Neural cell (in vitro differentiated cells): ENCODE results near the gene RTF1.

ENCODE experiments used
- EZH2 ChIP-seq: fragments of 200-600, 300-800 bp; shearing (Covaris generic), sonication (generic); IDR thresholded peaks from 2 replicates; pipeline ENCODE4 v1.6.1; 2014; ENCODE audit warnings: antibody characterized with exemption, low read length, borderline replicate concordance, mild to moderate bottlenecking; ENCODE audit not compliant: insufficient read depth, poor library complexity, severe bottlenecking
- TF ChIP-seq, protein P1 (sequence below): fragments of 450-650 bp; IDR thresholded peaks from 2 replicates; pipeline ENCODE4 v1.5.1; 2014; ENCODE audit warnings: antibody characterized with exemption, mild to moderate bottlenecking, moderate library complexity; ENCODE audit not compliant: poor library complexity, severe bottlenecking

DNA sequence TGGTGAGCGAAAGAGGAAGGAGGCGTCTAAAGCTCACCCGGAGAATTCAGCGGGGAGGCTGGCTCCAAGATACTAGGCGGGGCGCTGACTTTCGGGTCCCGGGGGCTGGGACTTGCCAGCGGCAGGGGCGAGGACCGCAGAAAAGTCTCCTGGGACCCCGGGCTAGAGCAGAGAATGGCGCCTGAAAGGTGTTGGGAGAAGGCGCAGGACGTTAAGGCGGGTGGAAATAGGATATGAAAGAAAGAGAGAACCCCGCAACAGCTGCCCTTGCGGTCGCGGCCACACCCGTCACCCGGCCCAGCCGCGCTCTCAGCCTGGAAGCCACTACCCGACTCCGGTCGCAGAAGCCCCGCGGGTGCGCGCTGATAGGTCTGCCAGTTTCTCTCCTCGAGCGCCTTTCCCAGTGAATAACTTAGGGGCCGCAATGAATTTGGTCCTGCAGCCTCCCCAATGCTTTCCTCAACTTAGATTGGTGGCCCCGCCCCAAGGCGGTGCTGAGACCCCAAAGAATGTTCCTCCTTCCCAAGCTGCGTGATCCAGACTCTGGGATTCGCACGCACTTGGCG lies 96.1 kb downstream of the RTF1 start:
- TF ChIP-seq EZH2 = peak; percentile 17
- TF ChIP-seq, protein P1, sequence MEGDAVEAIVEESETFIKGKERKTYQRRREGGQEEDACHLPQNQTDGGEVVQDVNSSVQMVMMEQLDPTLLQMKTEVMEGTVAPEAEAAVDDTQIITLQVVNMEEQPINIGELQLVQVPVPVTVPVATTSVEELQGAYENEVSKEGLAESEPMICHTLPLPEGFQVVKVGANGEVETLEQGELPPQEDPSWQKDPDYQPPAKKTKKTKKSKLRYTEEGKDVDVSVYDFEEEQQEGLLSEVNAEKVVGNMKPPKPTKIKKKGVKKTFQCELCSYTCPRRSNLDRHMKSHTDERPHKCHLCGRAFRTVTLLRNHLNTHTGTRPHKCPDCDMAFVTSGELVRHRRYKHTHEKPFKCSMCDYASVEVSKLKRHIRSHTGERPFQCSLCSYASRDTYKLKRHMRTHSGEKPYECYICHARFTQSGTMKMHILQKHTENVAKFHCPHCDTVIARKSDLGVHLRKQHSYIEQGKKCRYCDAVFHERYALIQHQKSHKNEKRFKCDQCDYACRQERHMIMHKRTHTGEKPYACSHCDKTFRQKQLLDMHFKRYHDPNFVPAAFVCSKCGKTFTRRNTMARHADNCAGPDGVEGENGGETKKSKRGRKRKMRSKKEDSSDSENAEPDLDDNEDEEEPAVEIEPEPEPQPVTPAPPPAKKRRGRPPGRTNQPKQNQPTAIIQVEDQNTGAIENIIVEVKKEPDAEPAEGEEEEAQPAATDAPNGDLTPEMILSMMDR = no peak
